ENCODE data around the gene ADPRM.

- TF ChIP-seq CTCF (optimal IDR thresholded peaks at IDR 0.05 in 1 of 3, IDR thresholded peaks at IDR 0.05 in 1 of 3, conservative IDR thresholded peaks at IDR 0.05 in 1 of 3; ENCODE audit: extremely low read depth in 1 of 3, insufficient read depth in 2 of 3, low read length in 3 of 3) (no peak), EZH2 (IDR thresholded peaks at IDR 0.05; ENCODE audit: low read length) (no peak)
Observed at GRCh38 chr17:10664571-10664970, 32.8 kb upstream of the ADPRM start.
